GM12891 (cell line): ENCODE measurements around the gene LRRC27.

Source experiments
- PAX5 ChIP-seq: IDR thresholded peaks from 2 replicates; pipeline ENCODE4 v1.6.1; 2011; ENCODE audit warnings: low read length, moderate library complexity, mild to moderate bottlenecking; ENCODE audit not compliant: insufficient read depth, severe bottlenecking
- POLR2A ChIP-seq: IDR thresholded peaks from 2 replicates; pipeline ENCODE4 v1.6.1; 2011; ENCODE audit warnings: low read depth, low read length, control low read depth
- POLR2AphosphoS5 ChIP-seq: IDR thresholded peaks from 2 replicates; pipeline ENCODE4 v1.6.1; 2011; ENCODE audit warnings: low read depth, low read length, control low read depth
- POU2F2 ChIP-seq: IDR thresholded peaks from 2 replicates; pipeline ENCODE4 v1.6.1; 2011; ENCODE audit warnings: low read depth, mild to moderate bottlenecking, control low read depth, low read length, moderate library complexity
- SPI1 ChIP-seq: IDR thresholded peaks from 2 replicates; pipeline ENCODE4 v1.6.1; 2011; ENCODE audit warnings: low read depth, low read length, control low read depth
- TAF1 ChIP-seq: IDR thresholded peaks from 2 replicates; pipeline ENCODE4 v1.6.1; 2011; ENCODE audit warnings: low read depth, low read length, control low read depth

- TF ChIP-seq POLR2AphosphoS5 (no peak), POLR2A (no peak), SPI1 (no peak), TAF1 (no peak), POU2F2 (no peak), PAX5 (no peak)
These were observed 96.0 kb downstream of the LRRC27 start for GRCh38 chr10:132427939-132428367.
